ENCODE results near the gene TXNDC15. TPM values are rescaled to one million over a fixed set of nuclear protein-coding genes. Genes with fewer than 3 reads are reported as not detected.

The TXNDC15 gene
- total RNA-seq, 1 experiment from 2014 or later = 31.3 TPM

DNA sequence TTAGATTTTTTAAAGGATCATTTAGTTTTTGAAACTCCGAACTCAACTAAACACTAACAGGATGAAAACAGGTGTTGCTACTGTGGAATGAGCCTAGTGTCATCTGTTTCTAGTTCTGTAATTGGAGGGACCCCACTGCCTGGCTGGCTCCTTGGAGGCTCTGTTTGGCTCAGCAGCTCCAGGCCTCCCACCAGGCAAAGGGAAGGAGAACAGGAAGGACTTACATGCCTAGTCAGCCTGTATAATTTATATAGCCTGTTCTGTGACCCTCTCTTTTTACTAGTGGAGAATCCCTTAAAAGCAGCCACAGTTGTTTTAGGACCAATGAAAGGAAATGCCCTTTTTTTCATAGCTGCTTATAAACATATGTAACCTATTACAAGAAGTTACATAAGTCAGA, 49.5 kb upstream of the TXNDC15 start:
- Histone ChIP-seq H3K9ac (ENCODE audit: extremely low read depth, insufficient read length, low read length) (no peak overlapping the region), H3K27ac (ENCODE audit: insufficient read length, low read depth, low read length) (no peak overlapping the region), H4K5ac (ENCODE audit: insufficient read length, low read depth, low read length) (no peak overlapping the region), H3K4me2 (ENCODE audit: insufficient read depth, insufficient read length, low read length) (no peak overlapping the region), H3K56ac (ENCODE audit: insufficient read length, low read depth, low read length) (no peak overlapping the region), H2BK12ac (ENCODE audit: insufficient read length, low read depth, low read length) (no peak overlapping the region), H3T11ph (ENCODE audit: low read length) (no peak overlapping the region), H3K23me2 (ENCODE audit: insufficient read length, low read depth, low read length, poor library complexity, severe bottlenecking) (no peaks in the 10 kb centered on the region), H3K18ac (ENCODE audit: insufficient read length, low read depth, low read length) (no peak overlapping the region), H2AFZ (ENCODE audit: low read length) (no peak overlapping the region), H3K14ac (ENCODE audit: insufficient read depth, low read length) (no peak overlapping the region), H2BK120ac (ENCODE audit: low read depth, low read length, poor library complexity, severe bottlenecking) (no peak overlapping the region), H3K23ac (ENCODE audit: insufficient read length, low read depth, low read length) (no peak overlapping the region), H2AK5ac (ENCODE audit: insufficient read length, low read length) (no peak overlapping the region), H3K4ac (ENCODE audit: low read depth, low read length) (no peak overlapping the region), H4K91ac (ENCODE audit: insufficient read length, low read depth, low read length) (no peak overlapping the region), H3K79me2 (ENCODE audit: insufficient read depth, low read length) (no peaks in the 10 kb centered on the region), H3K9me3 (ENCODE audit: control insufficient read depth, low read depth, low read length) (no peaks in the 10 kb centered on the region), H4K8ac (replicated peaks; ENCODE audit: insufficient read length, low read depth, low read length) (no peak overlapping the region), H4K20me1 (ENCODE audit: control insufficient read depth, insufficient read depth, insufficient read length) (no peaks in the 10 kb centered on the region), H2BK15ac (ENCODE audit: low read depth, low read length) (no peak overlapping the region), H2BK5ac (ENCODE audit: insufficient read length, low read length) (no peak overlapping the region), H3K27me3 (ENCODE audit: insufficient read depth, low read length) (no peaks in the 10 kb centered on the region), H3K4me1 (ENCODE audit: insufficient read depth, low read length) (no peaks in the 10 kb centered on the region), H2BK20ac (ENCODE audit: low read depth, low read length, poor library complexity, severe bottlenecking) (no peak overlapping the region), H3K79me1 (ENCODE audit: insufficient read depth, low read depth, low read length, poor library complexity, severe bottlenecking) (no peaks in the 10 kb centered on the region)
- no peaks in the 10 kb centered on the region for H3K9me3 Mint-ChIP-seq
- H3K27ac Mint-ChIP-seq = no peak overlapping the region
- H3K36me3 Mint-ChIP-seq (ENCODE audit: insufficient read depth in 1 of 3, low read depth in 3 of 3) = peaks cover 9 to 86% (median 75%) of the 10 kb centered on the region in 3 experiments; a peak in 6 of 7 replicates
- no peak overlapping the region for H3K4me3 Mint-ChIP-seq
- H3K4me1 Mint-ChIP-seq = no peaks in the 10 kb centered on the region
- WGBS (ENCODE audit: extremely low coverage, insufficient read length, low lambda C conversion rate) = no CpG with 5 or more reads among the region's 1 CpG
- no peak for DNase-seq
- TF ChIP-seq, protein P1, sequence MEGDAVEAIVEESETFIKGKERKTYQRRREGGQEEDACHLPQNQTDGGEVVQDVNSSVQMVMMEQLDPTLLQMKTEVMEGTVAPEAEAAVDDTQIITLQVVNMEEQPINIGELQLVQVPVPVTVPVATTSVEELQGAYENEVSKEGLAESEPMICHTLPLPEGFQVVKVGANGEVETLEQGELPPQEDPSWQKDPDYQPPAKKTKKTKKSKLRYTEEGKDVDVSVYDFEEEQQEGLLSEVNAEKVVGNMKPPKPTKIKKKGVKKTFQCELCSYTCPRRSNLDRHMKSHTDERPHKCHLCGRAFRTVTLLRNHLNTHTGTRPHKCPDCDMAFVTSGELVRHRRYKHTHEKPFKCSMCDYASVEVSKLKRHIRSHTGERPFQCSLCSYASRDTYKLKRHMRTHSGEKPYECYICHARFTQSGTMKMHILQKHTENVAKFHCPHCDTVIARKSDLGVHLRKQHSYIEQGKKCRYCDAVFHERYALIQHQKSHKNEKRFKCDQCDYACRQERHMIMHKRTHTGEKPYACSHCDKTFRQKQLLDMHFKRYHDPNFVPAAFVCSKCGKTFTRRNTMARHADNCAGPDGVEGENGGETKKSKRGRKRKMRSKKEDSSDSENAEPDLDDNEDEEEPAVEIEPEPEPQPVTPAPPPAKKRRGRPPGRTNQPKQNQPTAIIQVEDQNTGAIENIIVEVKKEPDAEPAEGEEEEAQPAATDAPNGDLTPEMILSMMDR (conservative IDR thresholded peaks at IDR 0.05) = no peak
- H3K27me3 Mint-ChIP-seq (ENCODE audit: low read depth) = no peaks in the 10 kb centered on the region
